Activated CD4-positive, alpha-beta T cell treated with anti-CD3 and anti-CD28 coated beads, Interleukin-2, amount 50 U/mL, for 1 hour (primary cell): ENCODE measurements around the gene PGC.

Experiments
- DNase-seq: peaks from one replicate; pipeline ENCODE4 v3.0.0-alpha.2; 2020

The PGC gene

DNA sequence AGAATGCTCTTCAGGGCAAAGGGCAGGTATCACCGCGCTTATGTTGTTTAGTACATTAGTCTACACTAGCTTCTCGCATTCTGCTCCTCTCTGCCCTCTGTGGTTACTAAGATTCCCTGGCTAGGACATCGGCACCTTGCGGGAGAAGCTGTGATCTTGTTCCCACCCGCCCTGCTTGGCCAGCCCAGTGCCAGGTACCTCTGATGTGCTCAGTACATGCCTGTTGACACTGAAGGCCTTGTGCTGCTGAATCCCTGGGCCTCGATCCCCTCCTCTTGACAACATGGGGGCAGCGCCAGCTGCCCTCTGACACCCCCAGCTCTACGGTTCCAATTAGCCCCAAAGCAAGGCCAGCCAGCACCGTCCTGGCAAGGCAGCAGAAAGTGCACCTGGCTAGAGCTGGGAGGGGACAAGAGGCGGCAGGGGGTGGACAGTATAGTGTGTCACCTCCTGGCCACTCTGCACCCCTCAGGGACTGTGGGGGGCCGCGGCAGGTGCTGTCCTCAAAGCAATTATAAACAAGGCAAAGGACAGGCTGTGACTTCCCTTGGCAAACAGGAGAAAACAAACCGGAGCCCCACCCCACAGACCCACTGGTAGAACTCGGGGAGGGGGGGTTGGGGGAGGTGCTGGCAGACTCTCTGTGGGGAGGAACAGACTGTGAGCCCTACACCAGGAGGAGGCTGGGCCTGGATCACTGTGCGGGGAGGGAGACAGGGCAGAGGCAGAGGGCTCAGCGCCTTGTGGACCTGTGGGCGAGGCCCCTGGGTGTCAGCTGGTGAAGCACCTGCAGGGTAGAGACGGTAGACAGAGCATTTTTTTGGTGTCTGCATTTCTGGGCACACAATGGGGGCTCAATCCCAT lies 18.9 kb downstream of the PGC start:
- DNase-seq: no peak

- no peak for DNase-seq
Observed at GRCh38 chr6:41727705-41728072, 19.5 kb downstream of the PGC start.

- no peak for DNase-seq
Observed at GRCh38 chr6:41726876-41727275, 20.3 kb downstream of the PGC start.

DNA sequence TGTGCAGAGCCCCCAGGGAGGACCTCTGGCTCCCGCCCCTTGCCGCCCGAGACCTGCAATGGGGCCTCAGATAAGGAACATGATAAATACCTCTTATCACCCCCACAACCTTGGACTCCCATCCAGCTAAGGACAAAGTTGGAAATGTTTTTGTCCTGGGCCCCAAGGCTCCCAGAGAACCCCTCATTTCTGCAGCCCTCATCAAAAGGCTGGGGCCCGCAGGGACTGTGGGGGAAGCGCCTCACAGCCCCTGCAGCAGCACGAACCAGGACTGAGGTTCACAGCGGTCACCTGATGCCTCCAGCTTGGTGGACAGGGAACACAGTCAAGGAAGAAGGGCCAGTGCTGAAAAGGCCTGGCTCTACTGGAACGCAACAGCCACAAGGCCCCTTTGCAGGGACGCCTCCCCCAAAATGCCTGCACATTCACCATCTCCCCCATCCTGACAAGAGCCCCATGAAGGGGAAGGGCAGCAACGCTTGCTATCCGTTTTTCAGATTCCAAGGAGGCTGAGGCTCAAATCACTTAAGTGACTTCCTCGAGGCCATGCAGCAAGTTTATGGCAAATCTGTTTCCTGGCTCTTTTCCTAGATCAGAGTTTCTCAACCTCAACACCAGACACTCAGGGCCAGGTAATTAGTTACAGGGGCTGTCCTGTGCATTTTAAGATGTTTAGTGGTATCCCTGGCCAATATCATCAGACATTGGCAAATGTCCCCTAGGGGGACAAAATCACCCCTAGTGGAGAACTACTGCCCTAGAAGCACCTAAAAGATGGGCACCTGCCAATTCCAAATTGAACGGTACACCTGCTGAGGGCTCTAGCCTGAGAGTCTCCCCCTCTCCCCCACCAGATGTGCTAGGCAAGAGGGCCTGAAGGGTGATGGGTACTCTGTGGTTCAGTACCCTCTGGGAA lies 22.4 kb downstream of the PGC start:
- DNase-seq: no peak

DNA sequence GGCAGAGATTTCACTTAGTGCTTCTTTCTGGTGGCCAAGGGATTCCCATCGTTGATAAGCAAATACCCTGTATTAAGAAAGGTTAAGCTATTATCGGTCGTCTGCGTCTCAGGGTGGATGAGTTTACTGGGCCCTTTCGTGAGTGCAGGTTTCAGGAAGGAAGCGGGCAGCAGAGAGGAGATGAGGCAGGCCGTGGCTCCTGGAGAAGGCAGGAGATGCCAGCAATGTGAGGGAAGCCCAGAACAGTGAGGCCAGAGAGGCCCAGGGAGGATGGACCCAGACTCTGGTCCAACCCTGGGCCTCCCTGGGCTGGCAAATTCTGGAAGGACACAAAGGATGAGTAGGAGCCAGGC lies 23.0 kb downstream of the PGC start:
- DNase-seq: no peak

GRCh38 chr6:41723530-41724227 lies 23.5 kb downstream of the PGC start:
- DNase-seq: no peak

DNA sequence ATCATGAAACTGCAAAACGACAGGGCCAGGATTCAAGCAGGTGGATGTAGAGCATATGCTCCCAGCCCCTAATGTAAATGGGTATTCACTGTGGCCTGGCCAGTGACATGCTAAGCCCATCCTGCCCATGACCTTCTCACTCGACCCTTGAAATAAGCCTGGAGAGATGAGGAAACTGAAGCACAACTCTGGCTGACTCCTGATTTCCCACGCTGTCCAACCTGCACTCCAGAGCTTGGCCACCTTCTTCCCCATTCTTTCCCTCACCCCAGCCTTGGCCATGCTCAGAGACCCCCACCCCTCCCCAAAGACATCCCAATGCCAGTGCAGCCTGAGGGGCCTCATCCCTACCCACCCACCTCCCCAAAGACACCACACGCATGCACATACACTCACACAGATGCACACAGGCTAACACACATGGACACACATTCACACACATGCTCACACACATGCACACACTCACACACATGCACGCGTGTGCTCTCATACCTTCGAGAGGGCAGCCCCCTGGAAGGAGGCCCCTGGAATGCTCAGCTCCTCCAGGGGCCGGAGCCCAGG lies 24.1 kb downstream of the PGC start:
- no peak for DNase-seq

GRCh38 chr6:41721414-41721813 lies 25.8 kb downstream of the PGC start:
- no peak for DNase-seq

DNA sequence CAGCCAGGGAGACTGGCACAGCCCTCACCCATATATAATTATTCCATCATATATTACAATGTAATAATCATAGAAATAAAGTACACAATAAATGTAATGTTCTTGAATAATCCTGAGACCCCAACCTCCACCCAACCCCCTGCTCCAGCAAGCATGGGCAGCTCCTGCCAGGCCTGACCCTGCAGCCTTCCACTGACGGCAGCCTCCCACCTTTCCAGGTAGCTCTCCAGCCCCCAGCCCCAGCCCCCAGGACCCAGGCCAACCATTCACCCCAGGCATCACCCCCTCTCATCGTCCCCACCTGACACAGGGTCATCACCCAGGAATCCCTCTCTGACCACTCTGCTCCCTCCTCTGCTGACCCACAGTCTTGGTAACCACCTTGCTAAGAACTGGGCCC lies 26.4 kb downstream of the PGC start:
- DNase-seq: no peak

DNA sequence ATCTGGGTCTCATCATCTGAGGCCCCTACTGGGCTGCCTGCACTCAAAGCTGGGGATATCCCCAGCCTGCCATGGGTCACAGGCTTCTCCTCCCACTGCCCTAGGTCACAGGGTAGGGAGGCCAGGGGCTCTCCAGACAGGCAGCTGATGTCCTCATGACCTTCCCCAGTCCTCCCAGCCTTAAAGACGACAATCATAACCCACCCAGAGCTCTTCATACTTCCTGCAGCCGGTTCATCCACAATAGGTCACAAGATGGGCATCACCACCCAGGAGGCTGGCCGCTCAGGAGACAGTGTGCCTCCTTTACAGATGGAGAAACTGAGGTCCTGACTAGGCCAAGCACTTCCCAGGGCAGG lies 27.0 kb downstream of the PGC start:
- no peak for DNase-seq

- no peak for DNase-seq
Observed at GRCh38 chr6:41719436-41720261, 27.5 kb downstream of the PGC start.

GRCh38 chr6:41718828-41719227 lies 28.4 kb downstream of the PGC start:
- no peak for DNase-seq

- no peak for DNase-seq
Observed at GRCh38 chr6:41717392-41717736, 29.8 kb downstream of the PGC start.

GRCh38 chr6:41716516-41717391 lies 30.4 kb downstream of the PGC start:
- DNase-seq: no peak

DNA sequence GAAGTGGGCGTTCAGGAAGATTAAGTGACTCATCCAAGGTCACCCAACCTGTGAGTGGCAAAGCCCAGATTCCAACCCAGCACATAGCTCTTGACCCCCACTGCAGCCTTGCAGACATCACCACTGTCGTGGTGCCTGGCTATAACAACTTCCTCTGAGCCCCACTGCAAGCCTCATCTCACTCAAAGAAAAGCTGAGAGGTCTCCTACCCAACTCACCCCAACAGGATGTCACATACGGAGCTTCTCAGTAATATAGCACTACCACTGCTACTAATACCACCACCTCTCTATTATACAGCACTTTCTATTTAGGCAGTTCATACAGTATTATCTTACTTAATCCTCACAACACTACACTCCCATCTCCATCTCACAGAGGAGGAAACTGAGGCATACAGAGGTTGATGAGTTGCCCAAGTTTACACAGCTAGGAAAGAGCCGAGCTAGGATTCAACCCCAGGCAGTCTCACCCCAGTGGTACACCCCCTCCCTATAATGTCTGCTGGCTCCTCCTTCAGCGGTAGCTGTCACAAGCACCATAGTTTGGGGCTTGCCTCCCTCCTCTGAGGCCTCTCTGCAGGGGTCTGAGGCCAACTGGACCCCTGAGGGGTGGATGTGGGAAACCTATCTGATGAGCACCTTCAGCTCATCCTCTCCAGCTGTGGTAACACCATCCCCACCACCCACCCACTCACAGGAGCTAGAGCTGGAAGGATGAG lies 31.2 kb downstream of the PGC start:
- no peak for DNase-seq

- DNase-seq: no peak
Observed at GRCh38 chr6:41714556-41715273, 32.5 kb downstream of the PGC start.

- no peak for DNase-seq
Observed at GRCh38 chr6:41713650-41714291, 33.4 kb downstream of the PGC start.

GRCh38 chr6:41713159-41713649 lies 34.0 kb downstream of the PGC start:
- no peak for DNase-seq

DNA sequence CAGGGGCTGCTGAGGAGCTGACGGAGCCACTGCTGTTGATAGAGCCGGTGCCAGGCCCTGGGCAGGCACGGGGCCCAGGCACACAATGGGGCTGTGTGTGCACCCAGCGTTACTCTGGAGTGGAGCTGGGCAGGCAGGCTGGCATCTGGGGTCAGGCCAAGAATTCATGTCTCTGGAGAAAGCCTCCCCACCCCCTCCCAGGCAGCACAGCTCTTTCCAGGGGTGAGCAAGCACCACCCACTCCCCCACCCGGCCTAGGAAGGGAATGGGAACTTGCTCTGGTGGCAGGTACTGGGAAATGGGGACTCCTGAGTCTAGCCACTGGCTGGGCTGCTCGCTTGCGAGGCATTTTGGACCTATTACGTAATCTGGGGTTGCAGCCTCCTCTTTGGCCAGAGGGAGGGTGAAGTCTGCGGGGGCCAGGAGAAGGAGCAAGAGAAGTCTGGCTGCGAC lies 34.5 kb downstream of the PGC start:
- DNase-seq: no peak
